GM18499 (cell line): ENCODE data around the gene IGSF1.
"Not testable (repeated sequence)": the region's sequence is repeated elsewhere in the genome, so short reads cannot be mapped to it uniquely, and the experiment has no call there.

Experiments
- ATAC-seq: cut with Tn5 transposase; IDR thresholded peaks from one replicate; pipeline ENCODE4 v1.9.1; 2021; ENCODE audit warnings: moderate number of reproducible peaks; ENCODE audit not compliant: insufficient read depth, unreplicated experiment

The IGSF1 gene

GRCh38 chrX:131271274-131271673 is 17.8 kb downstream of the IGSF1 start:
- ATAC-seq = no peak

GRCh38 chrX:131270080-131270479 is 19.0 kb downstream of the IGSF1 start:
- no peak for ATAC-seq

DNA sequence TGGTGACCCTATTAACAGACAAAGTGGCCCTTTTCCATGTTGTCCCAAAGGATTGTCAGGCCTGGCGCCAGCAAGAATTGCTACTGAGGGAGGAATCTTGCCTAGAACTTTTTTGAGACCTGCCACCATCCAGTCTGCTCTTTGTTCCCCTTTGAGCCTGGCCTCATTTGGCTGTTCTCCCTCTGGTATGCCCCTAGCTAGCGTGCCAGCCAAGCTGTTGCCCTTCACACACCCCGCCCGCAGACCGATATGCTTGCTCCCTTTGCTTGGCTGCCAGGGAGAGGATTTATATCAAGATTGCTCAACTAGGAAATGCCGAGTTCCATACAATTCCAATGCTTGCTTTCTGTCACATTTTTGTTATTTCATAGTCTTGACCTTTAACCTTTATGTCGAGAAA is 24.4 kb downstream of the IGSF1 start:
- no peak for ATAC-seq

GRCh38 chrX:131264053-131264452 is 25.1 kb downstream of the IGSF1 start:
- ATAC-seq = no peak

DNA sequence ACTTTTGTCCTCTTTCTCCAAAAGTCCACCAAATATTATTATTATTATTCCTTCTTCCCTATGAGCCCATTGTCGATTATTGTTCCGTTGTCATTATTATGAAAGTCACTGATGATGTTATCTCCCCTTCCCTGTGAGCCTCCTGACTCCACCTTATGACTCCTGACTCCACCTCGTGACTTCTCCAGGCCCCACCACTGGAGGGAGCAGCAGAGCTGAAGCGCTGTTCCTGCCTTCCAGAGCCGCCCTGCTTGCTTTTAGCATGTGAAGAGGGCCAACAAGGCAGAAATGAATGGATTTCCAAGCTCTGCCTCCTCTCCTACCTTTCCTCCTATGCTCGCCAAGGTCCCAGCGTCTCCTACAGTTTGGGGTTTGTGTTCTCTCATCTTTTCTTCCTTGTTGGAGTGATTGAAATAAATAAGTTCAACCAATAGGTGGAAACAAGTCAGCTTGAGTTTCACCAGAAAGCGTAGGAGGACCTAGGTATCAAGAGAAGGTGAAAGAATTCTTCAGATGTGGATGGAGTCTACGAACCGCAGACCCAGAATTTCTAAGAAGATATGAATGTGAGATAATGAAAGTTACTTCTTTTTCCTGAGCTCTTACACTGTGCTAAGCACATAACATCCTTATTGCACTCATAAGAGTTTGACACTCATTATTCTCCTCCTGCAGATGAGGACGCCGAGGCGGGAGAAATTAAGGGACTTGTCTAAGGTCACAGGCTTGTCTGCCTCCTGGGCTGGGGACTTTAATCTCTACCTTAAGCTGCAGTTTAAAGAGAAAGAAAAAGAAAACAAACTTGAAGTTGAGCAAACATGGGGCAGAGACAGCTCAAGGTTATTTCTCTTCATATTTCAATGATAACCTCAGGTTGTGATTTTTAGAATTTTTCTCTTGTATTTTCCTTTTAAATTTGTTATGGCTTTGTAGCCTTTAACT is 26.1 kb downstream of the IGSF1 start:
- ATAC-seq = no peak

DNA sequence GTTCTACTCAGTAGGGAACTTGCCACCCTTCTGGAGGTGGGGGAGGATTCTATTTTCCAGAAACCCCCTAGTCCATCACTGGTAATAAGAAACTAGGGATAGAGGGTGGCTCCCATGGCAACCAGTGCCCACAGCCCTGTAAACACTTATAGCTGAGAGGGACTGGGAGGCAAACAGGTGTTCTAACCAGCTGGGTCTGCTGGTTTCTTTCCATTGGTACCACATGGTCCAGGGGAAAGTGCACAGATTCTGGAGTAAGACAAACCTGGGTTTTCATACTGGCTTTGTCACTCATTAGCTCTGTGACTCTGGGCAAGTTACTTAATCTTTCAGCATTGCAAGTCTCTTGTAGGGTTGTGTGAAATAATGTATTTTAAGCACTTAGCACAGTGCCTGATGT is 26.9 kb downstream of the IGSF1 start:
- ATAC-seq = no peak

DNA sequence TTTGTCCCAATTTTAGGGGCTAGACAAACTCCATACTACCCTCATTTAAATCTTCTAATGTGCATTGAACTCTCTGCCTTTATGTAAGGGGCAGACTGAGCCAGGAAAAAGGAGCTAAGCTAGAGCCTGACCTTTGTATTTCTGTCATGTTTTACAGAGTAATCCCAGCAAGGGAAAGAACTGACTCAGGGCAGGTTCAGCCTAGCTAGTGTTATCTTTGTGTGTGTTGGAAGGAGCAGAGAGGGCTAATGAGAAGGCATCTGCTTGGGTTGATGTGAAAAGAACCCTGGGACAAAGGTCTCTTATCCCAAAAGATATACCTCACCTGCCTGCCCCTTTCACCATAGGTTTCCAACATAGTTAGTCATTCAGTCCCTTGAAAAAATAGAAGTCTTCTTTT is 31.7 kb downstream of the IGSF1 start:
- ATAC-seq = no peak

- not testable (repeated sequence) for ATAC-seq
These were observed 37.9 kb downstream of the IGSF1 start for GRCh38 chrX:131250984-131251738.

- no peak for ATAC-seq
These were observed 50.0 kb downstream of the IGSF1 start for GRCh38 chrX:131239057-131239456.

GRCh38 chrX:131237363-131237762 is 51.7 kb downstream of the IGSF1 start:
- ATAC-seq = no peak

DNA sequence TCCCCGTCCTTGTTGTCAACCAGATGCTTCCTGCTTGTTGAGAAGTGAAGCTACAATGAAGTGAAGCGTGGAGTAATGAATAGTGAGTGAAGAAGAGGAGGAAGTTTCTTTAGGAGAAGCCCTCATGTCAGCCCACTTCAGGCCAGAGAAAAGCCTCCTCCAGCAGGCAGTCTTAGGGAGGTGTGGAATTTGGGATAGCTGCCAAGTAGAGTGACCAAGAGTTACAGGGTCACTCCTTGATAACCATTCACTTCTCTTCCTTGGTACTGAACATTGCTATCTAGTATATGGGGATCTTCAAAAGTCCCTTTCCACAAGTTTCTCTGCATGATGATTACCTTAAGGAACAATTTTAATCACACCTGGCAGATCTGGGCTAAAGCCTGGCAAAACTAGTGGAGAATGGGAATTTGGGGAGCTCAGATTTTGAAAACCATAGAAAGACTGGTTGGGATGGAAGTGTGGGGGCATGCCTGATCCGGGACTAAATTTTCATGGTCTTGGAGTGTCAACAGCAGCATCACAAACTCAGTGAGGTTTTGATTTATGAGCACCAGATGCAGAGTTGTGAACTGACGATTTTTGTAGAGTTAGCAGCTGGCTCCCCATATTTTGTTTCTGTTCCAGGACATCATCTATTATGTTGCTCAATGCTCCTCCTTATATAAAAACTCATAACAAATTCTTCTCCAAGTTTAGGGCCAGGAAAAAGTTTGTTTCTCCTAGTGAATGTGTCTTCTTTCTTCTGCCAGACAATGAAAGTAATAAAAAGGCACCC is 53.1 kb downstream of the IGSF1 start:
- no peak for ATAC-seq

DNA sequence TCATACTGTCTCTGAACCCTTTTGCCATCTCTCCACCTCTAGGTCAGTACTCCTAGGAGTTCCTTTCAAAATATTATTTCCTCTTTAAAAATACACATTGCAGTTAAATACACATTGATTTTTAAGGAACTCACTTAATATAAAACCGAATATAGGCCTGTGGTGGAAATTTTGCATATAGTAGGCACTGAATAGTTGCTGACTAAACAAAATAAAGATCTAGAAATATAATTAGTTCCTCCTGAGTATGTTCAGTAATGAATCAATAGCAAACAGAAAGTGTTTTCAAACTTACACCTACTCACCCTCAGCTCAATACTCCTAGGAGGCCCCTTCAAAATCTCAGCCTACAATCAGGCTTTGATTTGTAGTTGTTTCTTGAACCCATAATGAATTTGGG is 61.5 kb downstream of the IGSF1 start:
- no peak for ATAC-seq

DNA sequence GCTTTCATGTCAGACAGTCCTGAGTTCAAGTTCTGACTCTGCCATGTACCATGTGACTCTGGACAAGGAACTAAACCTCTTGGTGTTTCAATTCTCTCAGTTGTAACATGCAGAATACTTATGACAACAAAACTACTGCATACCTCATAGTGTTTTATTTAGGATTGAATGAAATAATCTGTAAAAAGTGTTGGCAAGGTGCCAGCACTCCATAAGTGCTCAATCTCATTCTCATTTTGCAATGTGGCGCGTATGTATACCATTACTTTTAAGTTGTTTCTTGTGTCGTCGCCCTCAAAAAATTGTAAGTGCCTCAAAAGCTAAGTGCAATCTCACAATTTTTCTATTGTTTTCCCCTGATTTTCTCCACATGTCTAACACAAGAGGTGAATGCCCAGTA is 62.5 kb downstream of the IGSF1 start:
- no peak for ATAC-seq

DNA sequence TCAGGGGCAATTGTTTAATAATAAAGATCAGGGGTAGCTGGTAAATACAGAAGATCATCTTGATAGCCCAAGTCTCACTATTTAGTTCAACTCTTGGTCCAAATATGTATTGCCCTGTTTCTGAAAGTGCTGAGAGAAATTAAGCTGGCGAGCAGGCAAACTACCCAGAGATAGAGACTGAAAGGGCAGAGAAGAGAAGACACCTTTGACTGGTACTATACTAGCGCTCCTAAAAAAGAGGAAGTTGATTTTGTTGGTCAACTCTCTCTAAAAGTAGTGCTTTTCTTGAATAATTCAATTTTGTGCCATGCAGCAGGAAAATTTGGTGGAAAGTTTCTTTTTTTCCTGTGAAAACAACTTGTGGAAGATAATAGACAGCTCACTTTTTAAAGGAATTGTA is 64.0 kb downstream of the IGSF1 start:
- no peak for ATAC-seq
